Measurements from ENCODE around the gene MAP2K3.
A peak's percentile ranks its signal among the peaks of the same experiment; 100 is the strongest.

MAP2K3 gene

DNA sequence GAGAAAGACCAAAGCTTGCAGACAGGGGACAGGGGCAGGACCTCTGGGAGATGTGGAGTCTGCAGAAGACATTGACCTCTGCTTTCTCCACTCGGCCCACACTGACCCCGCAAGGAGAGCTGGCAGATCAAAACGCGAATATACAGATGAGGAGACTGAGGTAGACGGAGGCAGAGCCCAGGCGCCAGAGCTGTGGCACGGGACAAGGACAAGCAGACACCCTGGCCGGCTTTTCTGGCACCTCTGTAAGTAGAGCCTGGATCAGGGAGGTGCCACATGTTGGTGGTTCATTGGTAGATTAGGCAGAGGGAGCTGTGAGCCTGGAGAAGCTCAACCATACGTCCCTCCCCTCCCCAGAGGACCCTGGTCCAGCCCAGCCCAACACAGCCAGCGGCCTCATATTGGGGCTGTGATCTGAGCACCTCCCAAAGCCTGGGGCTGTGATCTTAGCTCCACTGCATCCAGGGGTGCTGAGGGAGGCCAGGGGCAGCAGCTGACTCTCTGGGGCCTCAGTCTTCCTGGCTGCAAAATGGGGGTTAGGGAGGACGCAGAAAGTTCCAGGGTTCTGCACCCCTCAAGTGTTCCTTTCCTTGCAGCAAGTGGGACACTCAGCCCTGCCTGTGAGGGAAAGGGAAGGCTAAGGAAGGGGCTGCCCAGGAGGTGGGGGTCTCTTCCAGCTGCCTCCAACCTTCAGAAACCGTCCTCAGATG is 35.3 kb upstream of the MAP2K3 start:
- H3K4me3 ChIP-seq (ENCODE audit: low read length) = no peak overlapping the region

DNA sequence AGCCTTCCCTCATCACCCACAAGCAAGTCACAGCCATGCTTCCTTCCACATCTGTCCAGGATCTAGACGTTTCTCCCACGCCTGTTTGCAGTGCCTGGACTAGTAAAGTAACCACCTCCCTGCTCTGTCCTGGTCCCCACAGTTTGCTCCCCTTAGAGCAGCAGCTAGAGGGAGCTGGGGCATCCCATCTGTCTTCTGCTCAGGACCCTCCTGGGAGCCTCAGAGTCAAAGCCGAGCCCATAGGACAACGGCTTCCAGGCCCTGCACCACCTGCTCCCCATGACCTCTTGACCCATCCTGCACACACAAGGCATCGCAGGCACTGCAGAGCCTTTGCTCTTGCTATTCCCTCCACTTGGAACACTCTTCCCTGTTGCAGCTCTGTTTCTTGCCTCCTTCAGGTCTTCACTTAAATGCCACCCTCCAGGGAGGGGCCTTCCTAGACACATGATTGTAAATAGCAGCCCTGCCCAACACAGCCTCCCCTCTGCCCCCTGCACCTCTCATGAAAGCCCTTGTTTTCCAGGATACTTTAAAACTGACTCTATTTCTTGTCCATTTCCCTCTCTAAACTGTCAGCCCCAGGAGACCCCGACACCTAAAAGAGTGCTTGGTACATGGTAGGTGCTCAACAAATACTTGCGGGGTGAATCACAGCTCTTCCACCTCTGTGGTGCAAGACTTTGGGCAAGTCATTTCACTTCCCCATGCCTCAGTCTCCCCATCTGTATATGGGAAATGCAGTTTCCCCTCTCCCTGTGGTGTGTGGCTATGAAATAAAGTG is 34.4 kb upstream of the MAP2K3 start:
- TF ChIP-seq ZNF274 (IDR thresholded peaks at IDR 0.05; ENCODE audit: low read depth, low read length) = no peak
- no peak overlapping the region for H3K4me3 ChIP-seq (ENCODE audit: low read length)

More for the DNA sequence above, 35.3 kb upstream of the MAP2K3 start:
- TF ChIP-seq ZNF274 (IDR thresholded peaks at IDR 0.05; ENCODE audit: low read depth, low read length) = no peak

DNA sequence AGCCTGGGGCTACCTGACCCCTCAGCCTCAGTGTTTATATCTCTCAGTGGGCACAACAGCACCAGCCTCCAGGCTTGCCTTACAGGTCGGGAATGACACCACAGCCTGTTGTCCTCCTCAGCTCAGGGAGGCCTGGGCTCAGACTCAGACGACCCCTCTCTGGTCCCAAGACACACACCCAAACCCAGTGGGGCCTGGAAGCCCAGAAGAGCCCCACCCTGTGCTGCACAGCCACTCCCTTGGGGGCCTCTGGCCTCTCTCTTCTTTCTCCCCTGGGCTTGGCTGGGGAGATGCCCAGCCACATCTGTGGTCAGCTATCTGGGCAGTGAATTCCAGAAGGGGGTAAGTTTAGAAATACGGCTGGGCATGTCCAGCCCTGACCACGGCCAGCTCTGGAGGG is 33.7 kb upstream of the MAP2K3 start:
- H3K4me3 ChIP-seq (ENCODE audit: low read length) = no peak overlapping the region
- TF ChIP-seq ZNF274 (IDR thresholded peaks at IDR 0.05; ENCODE audit: low read depth, low read length) = no peak

DNA sequence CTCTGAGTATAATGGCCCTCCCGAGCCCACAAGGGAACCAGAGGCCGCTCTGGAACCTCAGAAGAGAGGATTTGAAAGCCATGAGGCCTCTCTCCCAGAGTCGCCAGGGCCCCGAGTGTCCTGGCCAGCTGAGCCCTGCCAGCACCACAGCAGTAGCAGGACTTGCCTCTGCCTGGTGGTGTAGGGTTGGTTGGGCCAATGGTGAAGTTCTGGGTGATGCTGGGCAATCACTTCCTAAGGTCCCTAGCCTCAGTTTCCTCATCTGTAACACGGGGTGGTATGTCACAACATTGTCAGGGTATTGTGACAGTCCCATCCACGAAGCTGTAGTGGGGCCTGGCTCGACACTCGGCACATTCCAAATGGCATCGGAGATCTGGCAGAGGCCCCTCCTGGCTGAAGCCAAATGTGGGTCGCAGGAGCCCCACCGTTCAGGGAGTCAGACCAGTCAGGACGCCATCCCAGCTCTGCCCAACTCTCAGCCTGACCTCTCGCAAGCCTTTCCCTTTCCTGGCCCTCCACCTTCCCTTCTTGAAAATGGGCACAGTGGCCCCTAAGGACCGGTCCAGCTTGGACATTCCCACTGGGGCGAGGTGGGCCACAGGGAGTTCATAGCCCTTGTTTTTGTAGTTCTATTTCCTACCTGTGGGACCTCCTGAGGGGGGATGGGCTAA is 33.0 kb upstream of the MAP2K3 start:
- no peak overlapping the region for H3K4me3 ChIP-seq (ENCODE audit: low read length)
- TF ChIP-seq ZNF274 (IDR thresholded peaks at IDR 0.05; ENCODE audit: low read depth, low read length) = no peak

DNA sequence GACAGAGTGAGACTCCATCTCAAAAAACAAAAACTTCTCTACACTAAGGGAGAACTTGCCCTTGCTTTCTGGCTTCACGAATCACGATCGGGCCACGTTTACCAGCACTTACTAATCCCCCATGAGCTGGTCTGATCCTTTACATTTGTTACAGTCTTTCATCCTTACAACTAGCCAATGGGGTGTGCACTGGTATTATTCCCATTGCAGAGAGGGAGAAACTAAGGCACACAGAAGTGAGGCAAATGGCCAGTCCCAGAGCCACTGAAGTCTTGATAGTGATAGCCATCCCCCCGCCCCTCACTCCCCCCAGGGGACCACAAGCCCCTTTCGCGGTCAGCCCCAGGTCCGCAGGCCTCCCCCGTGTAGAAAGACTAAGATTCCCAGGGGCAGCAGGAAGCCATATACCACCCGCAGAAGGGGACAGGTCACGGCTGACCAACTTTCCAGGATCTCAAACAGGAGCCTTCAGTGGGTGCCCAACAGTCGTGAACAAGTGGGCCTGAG is 32.2 kb upstream of the MAP2K3 start:
- TF ChIP-seq ZNF274 (IDR thresholded peaks at IDR 0.05; ENCODE audit: low read depth, low read length) = no peak
- peak overlapping the region; percentile 56 for H3K4me3 ChIP-seq (ENCODE audit: low read length)

DNA sequence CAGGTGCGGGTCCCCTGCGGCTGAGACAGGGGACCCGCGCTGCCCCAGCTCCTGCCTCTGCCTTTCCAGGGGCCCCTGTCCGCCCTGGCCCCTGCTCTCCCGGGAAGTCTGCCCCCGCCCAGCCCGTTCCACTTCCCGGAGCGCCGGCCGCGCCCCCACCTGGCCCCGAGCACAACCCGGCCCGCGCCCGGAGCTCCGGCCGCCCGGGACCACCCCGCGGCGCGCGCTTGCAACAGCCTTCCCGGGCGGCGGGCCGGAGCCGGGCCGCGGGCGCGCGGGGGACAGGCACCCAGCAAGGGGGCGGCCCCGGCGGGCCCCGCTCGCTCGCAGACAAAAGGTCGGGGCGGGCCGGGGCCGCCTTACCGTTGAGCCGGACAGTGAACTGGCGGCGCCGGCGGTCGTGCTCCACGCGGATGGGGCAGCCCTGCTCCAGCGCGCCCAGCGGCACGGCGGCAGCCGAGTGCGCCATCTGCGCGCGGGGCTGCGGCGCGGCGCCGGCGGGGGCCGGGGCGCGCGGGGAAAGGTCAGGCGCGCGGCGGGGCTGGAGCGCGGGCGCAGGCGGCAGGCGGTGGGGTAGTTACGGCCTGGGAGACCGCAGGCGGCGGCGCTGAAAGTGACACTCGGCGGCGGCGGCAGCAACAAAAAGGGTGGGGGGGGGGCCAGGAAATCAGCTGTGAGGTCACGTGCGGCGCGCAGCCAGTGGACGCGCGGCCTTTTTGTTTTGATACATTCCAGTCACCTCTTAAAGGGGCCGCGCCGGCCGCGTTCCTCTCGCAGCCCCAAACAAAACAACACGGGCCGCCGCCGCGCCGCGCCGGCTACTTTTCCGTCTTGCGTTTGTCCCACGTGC is 31.5 kb upstream of the MAP2K3 start, which contains the start of gene NATD1:
NATD1 (minus strand) TSS at position 615 of the 850 bp plus-strand sequence; CDS start at position 469, 146 bp downstream.
- TF ChIP-seq ZNF274 (IDR thresholded peaks at IDR 0.05; ENCODE audit: low read depth, low read length) = no peak
- H3K4me3 ChIP-seq (ENCODE audit: low read length) = peak within 1 kb of the TSS; percentile 56

DNA sequence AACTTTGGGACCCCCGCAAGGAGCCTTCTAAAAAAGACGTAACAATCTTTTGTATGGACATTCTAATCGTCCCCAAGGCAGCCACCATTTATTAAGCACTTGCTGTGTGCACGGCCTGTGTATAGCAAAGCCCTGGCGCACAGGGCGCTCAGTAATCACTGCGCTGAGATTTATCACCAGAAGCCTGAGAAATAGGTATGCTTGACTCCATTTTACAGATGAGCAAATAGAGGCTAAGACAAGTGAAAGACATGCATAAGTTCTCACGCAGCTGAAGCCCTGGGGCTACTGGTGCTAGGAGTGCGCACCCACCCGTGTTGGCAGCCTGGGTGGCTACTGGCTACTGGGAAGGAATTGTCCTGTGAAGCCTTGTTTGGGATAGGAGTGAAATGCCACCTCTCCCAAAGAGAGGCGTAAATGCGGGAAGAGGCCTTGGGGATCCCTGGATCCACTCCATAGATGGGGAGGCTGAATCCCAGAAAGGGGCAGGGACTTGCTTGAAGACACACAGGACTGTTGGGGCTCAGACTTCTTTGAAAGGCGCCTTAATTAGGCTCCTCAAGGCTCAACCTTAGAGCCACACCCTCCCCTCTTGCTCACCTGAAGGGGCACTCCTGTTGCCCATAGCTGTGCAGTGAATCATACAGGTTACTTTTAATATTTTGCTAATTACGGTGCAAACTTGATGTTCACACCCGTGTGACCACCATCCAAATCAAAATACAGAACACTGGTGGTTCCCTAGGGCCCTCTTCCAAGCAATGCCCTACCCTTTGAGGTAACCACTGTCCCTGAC is 30.7 kb upstream of the MAP2K3 start:
- peak overlapping the region; percentile 48 for H3K4me3 ChIP-seq (ENCODE audit: low read length)
- TF ChIP-seq ZNF274 (IDR thresholded peaks at IDR 0.05; ENCODE audit: low read depth, low read length) = no peak

DNA sequence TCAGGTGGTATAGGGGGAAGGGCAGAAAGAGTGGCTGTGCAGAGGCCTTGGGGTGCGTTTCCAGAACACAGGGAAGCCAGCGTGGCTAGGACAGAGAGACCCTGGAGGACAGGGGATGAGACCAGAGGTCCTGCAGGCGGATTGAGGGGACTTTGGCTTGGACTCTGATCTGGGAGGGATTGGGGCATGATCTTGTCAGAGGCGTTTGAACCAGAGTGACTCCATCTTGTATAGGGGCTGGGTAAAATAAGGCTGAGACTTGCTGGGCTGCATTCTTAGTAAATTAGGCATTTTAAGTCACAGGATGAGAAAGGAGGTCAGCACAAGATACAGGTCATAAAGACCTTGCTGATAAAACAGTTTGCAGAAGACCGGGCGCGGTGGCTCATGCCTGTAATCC is 25.9 kb upstream of the MAP2K3 start:
- H3K4me3 ChIP-seq (ENCODE audit: low read length) = no peak overlapping the region
- TF ChIP-seq ZNF274 (IDR thresholded peaks at IDR 0.05; ENCODE audit: low read depth, low read length) = no peak

DNA sequence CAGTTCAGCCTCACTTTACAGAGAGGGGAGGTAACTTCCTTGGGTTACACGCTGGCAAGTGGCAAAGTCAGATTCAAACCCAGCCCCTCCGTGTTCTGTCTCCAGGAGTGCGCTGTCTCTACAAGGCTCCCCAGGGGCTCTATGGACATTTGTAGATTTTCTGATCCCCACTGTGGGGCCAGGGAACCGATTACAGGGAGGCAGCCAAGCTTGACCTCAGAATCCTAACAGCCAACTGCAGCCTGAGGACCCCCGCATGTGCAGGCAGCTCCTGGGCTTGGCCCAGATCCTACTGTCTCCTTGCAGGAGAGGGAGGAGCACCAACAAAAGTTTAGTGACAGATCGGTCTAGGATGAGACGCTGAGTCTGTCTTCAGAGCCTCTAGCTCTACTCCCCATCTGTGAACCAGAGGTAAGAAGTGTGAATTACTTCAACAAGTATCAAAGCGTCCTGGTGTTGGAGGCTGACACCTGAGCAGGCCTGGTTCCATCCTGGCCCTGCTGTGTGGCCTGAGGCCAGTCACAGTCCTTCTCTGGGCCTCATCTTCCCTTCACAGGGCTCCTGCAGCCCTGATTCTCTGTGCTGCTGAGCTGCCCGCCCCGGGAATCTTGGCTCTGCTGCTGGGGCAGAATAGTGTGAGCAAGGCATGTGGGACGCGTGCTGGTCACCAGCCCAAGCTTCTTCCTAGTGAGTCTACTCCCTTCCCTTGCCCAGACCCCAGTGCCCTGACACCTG is 22.1 kb upstream of the MAP2K3 start:
- no peak overlapping the region for H3K4me3 ChIP-seq (ENCODE audit: low read length)
- no peak for TF ChIP-seq ZNF274 (IDR thresholded peaks at IDR 0.05; ENCODE audit: low read depth, low read length)

DNA sequence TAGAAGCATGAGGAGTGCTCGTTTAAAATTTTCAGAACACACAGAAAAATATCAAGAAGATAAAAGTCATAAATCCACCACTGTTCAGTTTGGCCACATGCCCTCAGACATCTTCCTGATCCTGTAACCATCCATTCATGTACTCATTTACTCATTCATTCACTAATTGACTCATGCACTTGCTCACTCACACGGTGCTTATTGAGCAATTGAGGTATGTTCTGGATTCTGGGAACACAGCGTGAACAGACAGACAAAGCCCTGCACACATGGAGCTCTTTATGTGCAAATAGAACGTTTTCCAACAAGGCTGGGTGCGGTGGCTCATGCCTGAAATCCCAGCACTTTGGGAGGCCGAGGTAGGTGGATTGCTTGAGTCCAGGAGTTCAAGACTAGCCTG is 21.1 kb upstream of the MAP2K3 start:
- H3K4me3 ChIP-seq (ENCODE audit: low read length) = no peak overlapping the region
- no peak for TF ChIP-seq ZNF274 (IDR thresholded peaks at IDR 0.05; ENCODE audit: low read depth, low read length)

DNA sequence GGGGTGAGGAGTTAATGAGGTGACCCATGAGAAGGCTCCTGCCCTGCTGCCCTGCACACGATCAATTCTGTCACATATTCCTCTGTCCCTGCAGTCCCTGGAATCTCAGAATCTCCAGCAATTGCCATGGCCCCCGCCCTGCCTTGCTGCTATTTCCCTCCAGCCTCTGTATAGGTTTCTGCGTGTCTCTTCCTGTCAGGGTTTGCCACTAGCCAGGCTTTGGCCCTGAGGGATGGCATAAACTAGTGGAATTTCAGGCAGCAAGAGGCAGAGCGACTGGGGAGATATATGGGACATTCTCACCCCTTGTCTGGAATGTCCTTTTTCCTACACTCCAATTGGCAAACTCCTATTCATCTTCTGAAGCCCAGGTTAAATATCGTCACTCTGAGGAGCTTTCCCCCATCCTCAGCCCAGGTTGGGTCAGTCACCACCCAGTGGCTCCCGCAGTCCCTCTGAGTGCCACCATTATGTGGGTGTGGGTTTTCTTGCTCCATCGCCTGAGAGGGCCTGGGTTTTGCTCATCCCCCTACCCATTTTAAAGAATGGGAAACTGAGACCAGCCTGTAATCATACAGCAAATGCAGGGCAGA is 15.8 kb upstream of the MAP2K3 start:
- no peak for TF ChIP-seq ZNF274 (IDR thresholded peaks at IDR 0.05; ENCODE audit: low read depth, low read length)
- H3K4me3 ChIP-seq (ENCODE audit: low read length) = no peak overlapping the region

DNA sequence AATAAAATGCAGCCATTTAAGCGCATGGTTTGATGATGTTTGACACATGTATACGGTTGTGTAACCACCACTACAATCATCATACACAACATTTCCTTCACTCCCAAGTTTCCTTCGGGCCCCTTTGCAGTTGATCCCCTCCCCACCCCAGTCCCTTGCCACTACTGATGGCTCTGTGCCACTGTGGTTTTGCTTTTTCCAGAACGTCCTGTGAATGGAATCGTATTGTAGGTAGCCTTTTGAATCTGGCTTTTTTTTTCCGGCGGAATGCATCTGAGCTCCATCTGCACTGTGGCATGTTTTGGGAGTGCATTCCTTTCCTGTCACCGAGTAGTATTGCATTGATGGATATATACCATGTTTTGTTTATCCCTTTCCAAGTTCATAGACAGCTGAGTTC is 15.1 kb upstream of the MAP2K3 start:
- H3K4me3 ChIP-seq (ENCODE audit: low read length) = no peak overlapping the region
- TF ChIP-seq ZNF274 (IDR thresholded peaks at IDR 0.05; ENCODE audit: low read depth, low read length) = no peak

All from GM08714 (cell line).